SK-N-SH (cell line): ENCODE measurements around the gene KLHL35. TPM values are rescaled to one million over a fixed set of nuclear protein-coding genes. Genes with fewer than 3 reads are reported as not detected.

Experiments
- CTCF ChIA-PET: fragments of 300-600, 350-600 bp; formaldehyde crosslinking; extraction: SDS; loops from one replicate; lab custom pipeline; 2021; lab: Yijun Ruan, JAX
- POLR2A ChIA-PET: fragments of 350-600 bp; sonication (Branson Sonifier 250); formaldehyde crosslinking; extraction: SDS; loops from one replicate; lab custom pipeline; 2020; ENCODE audit warnings: antibody characterized with exemption, inconsistent platforms; lab: Yijun Ruan, JAX
- DNase-seq: peaks from one replicate; pipeline ENCODE4 v3.0.0; 2012
- H2AFZ ChIP-seq: fragments of 200-600 bp; sonication (generic); 2 replicates; pipeline ENCODE4 v1.8.1; 2016; ENCODE audit warnings: antibody characterized with exemption, mild to moderate bottlenecking, low read depth
- H3F3A ChIP-seq: fragments of 200-600 bp; sonication (generic); replicated peaks from 2 replicates; pipeline ENCODE3; 2016; ENCODE audit warnings: antibody characterized with exemption, mild to moderate bottlenecking; ENCODE audit not compliant: insufficient read depth
- H3K27ac ChIP-seq, 2 experiments: fragments of 200-500 bp in 1 of 2; fragments of 200-600 bp in 1 of 2; sonication (Bioruptor generic) in 1 of 2; sonication (generic), shearing (Covaris generic) in 1 of 2; 2 replicates each; pipeline versions ENCODE4 v1.5.1 to v1.6.1; 2014 to 2016; ENCODE audit warnings: low read depth in 2 of 2, inconsistent platforms in 1 of 2, low read length in 1 of 2, mild to moderate bottlenecking in 1 of 2, mixed read lengths in 1 of 2
- H3K27me3 ChIP-seq: fragments of 200-600 bp; sonication (generic), shearing (Covaris generic); 2 replicates; pipeline ENCODE4 v1.6.1; 2016; ENCODE audit warnings: mixed run types; ENCODE audit not compliant: insufficient read depth
- H3K36me3 ChIP-seq, 2 experiments: fragments of 200-500 bp in 1 of 2; fragments of 200-600 bp in 1 of 2; sonication (Bioruptor generic) in 1 of 2; sonication (generic) in 1 of 2; replicated peaks in 1 of 2; 2 replicates each; pipeline versions ENCODE3 to v1.5.1; 2014 to 2016; ENCODE audit warnings: low read length in 1 of 2, mild to moderate bottlenecking in 1 of 2; ENCODE audit not compliant: insufficient read depth in 2 of 2, control insufficient read depth in 1 of 2
- H3K4me1 ChIP-seq, 2 experiments: fragments of 200-500 bp in 1 of 2; fragments of 200-600 bp in 1 of 2; sonication (Bioruptor generic) in 1 of 2; sonication (generic), shearing (Covaris generic) in 1 of 2; 2 replicates each; pipeline versions ENCODE4 v1.5.1 to v1.6.1; 2014 to 2016; ENCODE audit warnings: low read depth in 1 of 2, low read length in 1 of 2, mixed run types in 1 of 2; ENCODE audit not compliant: insufficient read depth in 2 of 2, control insufficient read depth in 1 of 2
- H3K4me2 ChIP-seq: fragments of 200-600 bp; sonication (generic), shearing (Covaris generic); 2 replicates; pipeline ENCODE4 v1.6.1; 2017; ENCODE audit warnings: mixed run types
- H3K4me3 ChIP-seq, 2 experiments: fragments of 200-500 bp in 1 of 2; fragments of 200-600 bp in 1 of 2; sonication (Bioruptor generic) in 1 of 2; sonication (generic), shearing (Covaris generic) in 1 of 2; 2 replicates each; pipeline versions ENCODE4 v1.5.1 to v1.8.1; 2014 to 2016; ENCODE audit warnings: low read depth in 2 of 2, inconsistent platforms in 1 of 2, low read length in 1 of 2, mild to moderate bottlenecking in 1 of 2, mixed read lengths in 1 of 2, moderate library complexity in 1 of 2
- H3K79me2 ChIP-seq: fragments of 200-600 bp; sonication (generic); 2 replicates; pipeline ENCODE4 v1.8.1; 2017; ENCODE audit warnings: mild to moderate bottlenecking; ENCODE audit not compliant: insufficient read depth
- H3K9ac ChIP-seq: fragments of 200-600 bp; sonication (generic); 2 replicates; pipeline ENCODE4 v1.6.1; 2017; ENCODE audit warnings: mixed run types
- H3K9me2 ChIP-seq: fragments of 200-600 bp; sonication (generic); 2 replicates; pipeline ENCODE4 v1.6.1; 2017; ENCODE audit warnings: mixed run types
- H3K9me3 ChIP-seq: fragments of 200-600 bp; sonication (generic); 2 replicates; pipeline ENCODE4 v1.6.1; 2017; ENCODE audit warnings: mixed run types, mild to moderate bottlenecking, moderate library complexity
- H4K20me1 ChIP-seq: fragments of 200-600 bp; sonication (generic); 2 replicates; pipeline ENCODE4 v1.6.1; 2017; ENCODE audit warnings: mild to moderate bottlenecking, mixed run types; ENCODE audit not compliant: insufficient read depth
- ELF1 ChIP-seq: IDR thresholded peaks from 2 replicates; pipeline ENCODE4 v1.4.0; 2012
- EP300 ChIP-seq, 2 experiments: IDR thresholded peaks; 2 replicates each; pipeline versions ENCODE4 v1.4.0 to v1.6.1; 2012; ENCODE audit warnings: borderline replicate concordance in 1 of 2, low read depth in 1 of 2, low read length in 1 of 2
- FOSL2 ChIP-seq: IDR thresholded peaks from 2 replicates; pipeline ENCODE4 v1.4.0; 2012; ENCODE audit warnings: low read depth, mild to moderate bottlenecking, moderate library complexity, borderline replicate concordance
- FOXJ3 ChIP-seq: sonication (generic); formaldehyde crosslinking; IDR thresholded peaks from 2 replicates; pipeline ENCODE4 v1.5.1; 2020; ENCODE audit warnings: mild to moderate bottlenecking, missing genetic modification reagents
- GABPA ChIP-seq: IDR thresholded peaks from 2 replicates; pipeline ENCODE4 v1.4.0; 2012; ENCODE audit warnings: low read depth, mild to moderate bottlenecking
- GATA2 ChIP-seq: sonication (generic); formaldehyde crosslinking; IDR thresholded peaks from 2 replicates; pipeline ENCODE4 v1.5.0; 2020; ENCODE audit warnings: mild to moderate bottlenecking, missing genetic modification reagents
- MEF2A ChIP-seq: IDR thresholded peaks from 2 replicates; pipeline ENCODE4 v1.4.0; 2012; ENCODE audit warnings: low read depth, borderline replicate concordance
- NRF1 ChIP-seq: IDR thresholded peaks from 2 replicates; pipeline ENCODE4 v1.6.1; 2012; ENCODE audit warnings: low read depth, mild to moderate bottlenecking, low read length
- POLR2AphosphoS5 ChIP-seq: IDR thresholded peaks from 2 replicates; pipeline ENCODE4 v1.6.1; 2012; ENCODE audit warnings: low read depth, low read length
- RCOR1 ChIP-seq: fragments of 150-350 bp; IDR thresholded peaks from 2 replicates; pipeline ENCODE4 v1.6.1; 2017; ENCODE audit warnings: antibody characterized with exemption, low read length
- RXRA ChIP-seq: IDR thresholded peaks from 2 replicates; pipeline ENCODE4 v1.4.0; 2012; ENCODE audit warnings: low read depth, mild to moderate bottlenecking, borderline replicate concordance
- YY1 ChIP-seq: IDR thresholded peaks from 2 replicates; pipeline ENCODE4 v1.4.0; 2012; ENCODE audit warnings: low read depth, mild to moderate bottlenecking
- WGBS: methylation state at CpG from one replicate; pipeline ENCODE4 v1.1.6; 2017; ENCODE audit warnings: low lambda C conversion rate; 5-methylcytosine and 5-hydroxymethylcytosine counted together
- polyA plus RNA-seq, 3 experiments: library from polyadenylated mRNA; depleted of rRNA; stranded (reverse); fragments of >200 nt; gene quantifications; 2 replicates each; pipeline ENCODE4 v1.2.3, GENCODE V29; 2012
- TF ChIP-seq, protein P1 (sequence below): fragments of 200-600 bp; sonication (generic); IDR thresholded peaks from 2 replicates; pipeline ENCODE4 v1.6.1; 2017; ENCODE audit warnings: antibody characterized with exemption, mild to moderate bottlenecking, moderate library complexity
- TF ChIP-seq, protein P2 (sequence below): IDR thresholded peaks from 2 replicates; pipeline ENCODE4 v1.4.0; 2012; ENCODE audit warnings: low read depth
- TF ChIP-seq, protein P3 (sequence below): IDR thresholded peaks from 2 replicates; pipeline ENCODE4 v1.4.0; 2012; ENCODE audit warnings: low read depth, borderline replicate concordance

KLHL35 gene
- polyA plus RNA-seq, 1 of the 3 experiments (the other 2 are of a cell fraction) = 1.7 TPM

DNA sequence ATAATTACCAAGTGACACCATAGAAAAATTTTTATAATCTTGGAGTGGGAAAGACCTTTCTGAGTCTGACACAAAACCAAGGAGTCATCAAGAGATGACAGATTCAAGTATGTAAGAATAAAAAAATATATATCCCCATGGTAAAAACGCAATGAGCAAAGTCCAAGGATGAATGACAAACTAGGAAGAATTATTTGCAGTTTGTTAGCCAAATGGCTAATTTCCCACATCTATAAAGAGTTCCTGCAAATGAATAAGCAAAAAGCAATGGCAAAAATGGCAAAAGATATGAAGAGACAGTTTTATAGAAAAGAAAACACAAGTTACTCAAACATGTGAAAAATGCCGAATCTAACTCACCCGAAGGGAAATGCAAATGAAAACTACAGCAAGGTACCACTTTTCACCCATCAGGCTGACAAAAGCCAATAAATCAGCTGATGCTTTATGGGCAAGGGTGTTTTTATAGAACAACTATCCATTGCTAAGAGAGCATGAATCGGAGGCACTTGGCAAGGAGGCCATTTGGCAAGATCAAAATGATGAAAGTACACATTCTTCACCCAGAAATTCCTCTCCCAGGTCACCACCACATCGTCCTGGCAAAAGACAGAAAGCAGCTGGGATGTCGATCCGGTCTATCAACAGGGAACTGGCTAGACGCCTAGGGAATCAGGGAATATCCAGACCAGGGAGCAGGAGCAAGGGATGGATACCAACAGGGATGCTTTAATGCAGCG, 21.1 kb upstream of the KLHL35 start:
- Histone ChIP-seq H3K27me3 (no peaks in the 10 kb centered on the region), H2AFZ (no peak overlapping the region), H4K20me1 (no peaks in the 10 kb centered on the region), H3K4me3 (no peak overlapping the region), H3K79me2 (no peaks in the 10 kb centered on the region), H3K4me1 (no peaks in the 10 kb centered on the region; a peak in 1 of 4 replicates), H3K9me3 (no peaks in the 10 kb centered on the region), H3K9ac (no peak overlapping the region), H3K27ac (no peak overlapping the region), H3K9me2 (no peaks in the 10 kb centered on the region), H3F3A (no peaks in the 10 kb centered on the region), H3K4me2 (no peak overlapping the region), H3K36me3 (no peaks in the 10 kb centered on the region)
- TF ChIP-seq GATA2 (no peak), EP300 (IDR thresholded peaks at IDR 0.05; ENCODE audit: borderline replicate concordance in 1 of 2, low read depth in 1 of 2, low read length in 1 of 2) (no peak)
- ChIA-PET POLR2A (no interaction called here), CTCF (interaction anchor here (0.6 to 11.1 kb wide), 8 partner anchors 11 to 598 kb away, joined by 3 to 66 read pairs (median 5); partner anchors contain the start of gene GDPD5)
- 67% methylated on average over 9 of the region's 9 CpGs for WGBS
- no peak for DNase-seq

DNA sequence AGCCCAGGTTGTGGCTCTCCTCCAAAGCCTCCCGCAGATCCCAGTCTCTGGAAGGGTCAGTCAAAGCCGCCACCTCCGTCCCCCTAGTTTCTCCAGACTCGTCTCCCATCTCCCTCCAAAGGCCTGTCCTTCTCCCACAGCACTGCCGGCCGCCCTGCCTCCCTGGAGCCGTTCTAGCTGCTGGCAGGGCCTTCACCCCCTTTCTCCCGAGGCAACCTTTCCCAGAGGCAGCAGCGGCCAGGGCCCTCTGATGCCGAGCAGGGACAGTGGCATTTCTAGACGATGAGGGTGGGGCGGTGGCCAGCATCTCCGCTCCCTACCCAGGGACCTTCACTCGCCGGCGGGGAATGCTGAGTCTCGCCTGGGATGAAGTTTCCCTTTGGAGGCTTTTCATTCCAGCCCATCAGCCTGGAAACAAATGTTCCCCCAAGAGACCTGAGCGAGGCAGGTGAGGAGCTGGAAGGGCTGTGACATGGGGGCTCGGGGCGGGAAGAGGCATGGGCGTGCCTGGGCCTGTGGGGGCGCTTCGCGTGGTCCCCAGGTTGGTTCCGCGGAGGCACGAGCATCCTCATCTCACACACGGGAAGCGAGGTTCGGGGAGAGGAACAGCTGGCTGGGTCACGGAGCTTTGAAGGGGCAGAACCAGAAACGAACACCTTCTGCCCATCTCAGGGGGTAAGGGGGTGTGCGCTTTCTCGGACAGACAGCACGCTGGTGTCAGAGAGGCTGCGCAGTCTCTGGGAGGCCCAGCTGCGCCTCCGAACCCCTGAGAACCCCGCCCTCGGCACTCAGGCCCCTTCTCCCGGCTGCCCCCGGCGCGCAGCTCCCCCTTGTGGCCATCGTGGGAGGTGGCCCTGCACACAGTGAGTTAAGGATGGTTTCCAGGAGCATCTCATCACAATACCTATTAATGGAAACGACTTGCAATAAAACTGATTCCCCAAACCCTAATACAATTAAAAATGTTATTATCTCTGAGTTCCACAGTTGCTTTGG, 18.1 kb upstream of the KLHL35 start:
- no peaks in the 10 kb centered on the region for H3F3A ChIP-seq
- CTCF ChIA-PET = interaction anchor here (0.5 to 5.5 kb wide), 17 partner anchors 10 to 91 kb away, joined by 3 to 44 read pairs (median 4); partner anchors contain the start of gene GDPD5
- no peaks in the 10 kb centered on the region for H3K79me2 ChIP-seq
- H3K9ac ChIP-seq = no peak overlapping the region
- POLR2A ChIA-PET = no interaction called here
- no peaks in the 10 kb centered on the region for H3K9me2 ChIP-seq
- H2AFZ ChIP-seq = no peak overlapping the region
- no peaks in the 10 kb centered on the region for H4K20me1 ChIP-seq
- no peaks in the 10 kb centered on the region for H3K27me3 ChIP-seq
- TF ChIP-seq, protein P1, sequence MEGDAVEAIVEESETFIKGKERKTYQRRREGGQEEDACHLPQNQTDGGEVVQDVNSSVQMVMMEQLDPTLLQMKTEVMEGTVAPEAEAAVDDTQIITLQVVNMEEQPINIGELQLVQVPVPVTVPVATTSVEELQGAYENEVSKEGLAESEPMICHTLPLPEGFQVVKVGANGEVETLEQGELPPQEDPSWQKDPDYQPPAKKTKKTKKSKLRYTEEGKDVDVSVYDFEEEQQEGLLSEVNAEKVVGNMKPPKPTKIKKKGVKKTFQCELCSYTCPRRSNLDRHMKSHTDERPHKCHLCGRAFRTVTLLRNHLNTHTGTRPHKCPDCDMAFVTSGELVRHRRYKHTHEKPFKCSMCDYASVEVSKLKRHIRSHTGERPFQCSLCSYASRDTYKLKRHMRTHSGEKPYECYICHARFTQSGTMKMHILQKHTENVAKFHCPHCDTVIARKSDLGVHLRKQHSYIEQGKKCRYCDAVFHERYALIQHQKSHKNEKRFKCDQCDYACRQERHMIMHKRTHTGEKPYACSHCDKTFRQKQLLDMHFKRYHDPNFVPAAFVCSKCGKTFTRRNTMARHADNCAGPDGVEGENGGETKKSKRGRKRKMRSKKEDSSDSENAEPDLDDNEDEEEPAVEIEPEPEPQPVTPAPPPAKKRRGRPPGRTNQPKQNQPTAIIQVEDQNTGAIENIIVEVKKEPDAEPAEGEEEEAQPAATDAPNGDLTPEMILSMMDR = peak; percentile 58
- no peak for TF ChIP-seq POLR2AphosphoS5
- H3K4me1 ChIP-seq = no peaks in the 10 kb centered on the region
- no peak overlapping the region for H3K4me2 ChIP-seq
- H3K36me3 ChIP-seq = no peaks in the 10 kb centered on the region
- no peak overlapping the region for H3K27ac ChIP-seq
- no peak overlapping the region for H3K4me3 ChIP-seq
- H3K9me3 ChIP-seq = no peaks in the 10 kb centered on the region
- WGBS = 89% methylated on average over 39 of the region's 46 CpGs
- peak; percentile 68 for DNase-seq

DNA sequence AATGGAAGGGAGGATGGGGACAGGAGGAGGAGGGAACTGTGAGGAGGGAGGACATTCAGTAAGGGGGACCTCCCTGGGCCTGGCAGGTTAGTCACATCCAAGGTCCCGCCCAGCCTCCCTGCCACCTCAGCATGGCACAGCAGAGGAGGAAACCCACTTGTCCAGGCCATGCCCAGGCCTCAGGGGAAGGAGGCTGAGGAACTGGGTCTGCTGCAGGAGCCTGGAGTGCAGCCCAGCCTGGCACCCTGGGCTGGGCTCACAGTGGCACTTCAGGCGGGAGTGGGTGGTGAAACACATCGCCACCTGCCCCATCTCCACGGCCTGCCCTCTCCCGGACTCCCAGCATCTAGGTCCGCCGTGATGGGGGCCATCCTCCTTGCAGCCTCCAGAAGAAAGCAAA, 17.2 kb upstream of the KLHL35 start:
- CTCF ChIA-PET = interaction anchor here (1.0 to 5.5 kb wide), 8 partner anchors 14 to 82 kb away, joined by 3 to 44 read pairs (median 5); partner anchors contain the start of gene GDPD5
- H3K9ac ChIP-seq = no peak overlapping the region
- H4K20me1 ChIP-seq = no peaks in the 10 kb centered on the region
- no peaks in the 10 kb centered on the region for H3K79me2 ChIP-seq
- H3K27me3 ChIP-seq = no peaks in the 10 kb centered on the region
- H3F3A ChIP-seq = no peaks in the 10 kb centered on the region
- no peak overlapping the region for H3K4me2 ChIP-seq
- H3K27ac ChIP-seq = no peak overlapping the region
- WGBS = 80% methylated on average over 6 of the region's 7 CpGs
- no peaks in the 10 kb centered on the region for H3K9me3 ChIP-seq
- no peaks in the 10 kb centered on the region for H3K9me2 ChIP-seq
- DNase-seq = no peak
- POLR2A ChIA-PET = no interaction called here
- no peaks in the 10 kb centered on the region for H3K36me3 ChIP-seq
- H3K4me1 ChIP-seq = peaks cover 0 to 2% of the 10 kb centered on the region in 2 experiments; a peak in 1 of 4 replicates
- H2AFZ ChIP-seq = no peak overlapping the region
- no peak overlapping the region for H3K4me3 ChIP-seq
- TF ChIP-seq YY1 (no peak), GABPA (no peak), FOXJ3 (CRISPR knock-in tag) (no peak), MEF2A (no peak), NRF1 (no peak), RXRA (no peak), ELF1 (no peak), RCOR1 (no peak), FOSL2 (no peak), EP300 (IDR thresholded peaks at IDR 0.05; ENCODE audit: borderline replicate concordance in 1 of 2, low read depth in 1 of 2, low read length in 1 of 2) (no peak)
- TF ChIP-seq, protein P2, sequence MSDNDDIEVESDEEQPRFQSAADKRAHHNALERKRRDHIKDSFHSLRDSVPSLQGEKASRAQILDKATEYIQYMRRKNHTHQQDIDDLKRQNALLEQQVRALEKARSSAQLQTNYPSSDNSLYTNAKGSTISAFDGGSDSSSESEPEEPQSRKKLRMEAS = no peak
- TF ChIP-seq, protein P3, sequence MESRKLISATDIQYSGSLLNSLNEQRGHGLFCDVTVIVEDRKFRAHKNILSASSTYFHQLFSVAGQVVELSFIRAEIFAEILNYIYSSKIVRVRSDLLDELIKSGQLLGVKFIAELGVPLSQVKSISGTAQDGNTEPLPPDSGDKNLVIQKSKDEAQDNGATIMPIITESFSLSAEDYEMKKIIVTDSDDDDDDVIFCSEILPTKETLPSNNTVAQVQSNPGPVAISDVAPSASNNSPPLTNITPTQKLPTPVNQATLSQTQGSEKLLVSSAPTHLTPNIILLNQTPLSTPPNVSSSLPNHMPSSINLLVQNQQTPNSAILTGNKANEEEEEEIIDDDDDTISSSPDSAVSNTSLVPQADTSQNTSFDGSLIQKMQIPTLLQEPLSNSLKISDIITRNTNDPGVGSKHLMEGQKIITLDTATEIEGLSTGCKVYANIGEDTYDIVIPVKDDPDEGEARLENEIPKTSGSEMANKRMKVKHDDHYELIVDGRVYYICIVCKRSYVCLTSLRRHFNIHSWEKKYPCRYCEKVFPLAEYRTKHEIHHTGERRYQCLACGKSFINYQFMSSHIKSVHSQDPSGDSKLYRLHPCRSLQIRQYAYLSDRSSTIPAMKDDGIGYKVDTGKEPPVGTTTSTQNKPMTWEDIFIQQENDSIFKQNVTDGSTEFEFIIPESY = no peak
